Measurements from ENCODE around the gene PRPS1. TPM values are rescaled to one million over a fixed set of nuclear protein-coding genes. Genes with fewer than 3 reads are reported as not detected.
A peak's percentile ranks its signal among the peaks of the same experiment; 100 is the strongest.

PRPS1 gene
- total RNA-seq, 1 experiment from 2014 or later, result 126 TPM

DNA sequence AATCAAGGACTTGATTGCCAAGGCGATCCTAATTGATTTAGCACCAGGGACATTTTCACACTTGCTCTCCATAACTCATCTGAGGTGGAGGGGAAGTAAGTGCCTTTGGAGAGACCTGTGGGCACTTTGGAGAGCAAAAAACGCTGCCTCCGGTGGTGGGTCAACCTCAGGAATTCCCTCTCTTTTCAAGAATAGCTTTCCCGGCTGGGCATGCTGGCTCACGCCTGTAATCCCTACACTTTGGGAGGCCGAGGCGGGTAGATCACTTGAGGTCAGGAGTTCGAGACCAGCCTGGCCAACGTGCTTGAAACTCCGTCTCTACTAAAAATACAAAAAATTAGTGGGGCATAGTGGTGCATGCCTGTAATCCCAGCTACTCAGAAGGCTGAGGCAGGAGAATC is 49.2 kb downstream of the PRPS1 start:
- H3K9me3 Mint-ChIP-seq, result no peaks in the 10 kb centered on the region
- TF ChIP-seq GABPB1 (CRISPR knock-in tag; IDR thresholded peaks at IDR 0.05) (no peak), ETV6 (CRISPR knock-in tag; IDR thresholded peaks at IDR 0.05) (no peak)
- TF ChIP-seq, protein P1, sequence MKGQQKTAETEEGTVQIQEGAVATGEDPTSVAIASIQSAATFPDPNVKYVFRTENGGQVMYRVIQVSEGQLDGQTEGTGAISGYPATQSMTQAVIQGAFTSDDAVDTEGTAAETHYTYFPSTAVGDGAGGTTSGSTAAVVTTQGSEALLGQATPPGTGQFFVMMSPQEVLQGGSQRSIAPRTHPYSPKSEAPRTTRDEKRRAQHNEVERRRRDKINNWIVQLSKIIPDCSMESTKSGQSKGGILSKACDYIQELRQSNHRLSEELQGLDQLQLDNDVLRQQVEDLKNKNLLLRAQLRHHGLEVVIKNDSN (CRISPR knock-in tag; IDR thresholded peaks at IDR 0.05), result no peak
- H3K27me3 Mint-ChIP-seq (ENCODE audit: low read depth), result peaks cover 5% of the 10 kb centered on the region; the same call in 1 of the 2 replicates
- H3K4me1 Mint-ChIP-seq, result peaks cover 30% of the 10 kb centered on the region
- ChIA-PET CTCF (interaction anchor here (1.4 to 3.7 kb wide), 6 partner anchors 8 to 99 kb away, joined by 3 to 30 read pairs (median 6); partner anchors contain the start of genes NCBP2L and TSC22D3), POLR2A (interaction anchor here (3.5 kb wide), 1 partner anchor 39 kb away, joined by 11 read pairs; no protein-coding TSS in a partner anchor)
- no peaks in the 10 kb centered on the region for H3K36me3 Mint-ChIP-seq
- no peak overlapping the region for H3K4me3 Mint-ChIP-seq
- ATAC-seq (no peak; the same call in 1 of the 2 replicates), DNase-seq (ENCODE audit: low spot score) (no peak)
- no peak overlapping the region for H3K27ac Mint-ChIP-seq

DNA sequence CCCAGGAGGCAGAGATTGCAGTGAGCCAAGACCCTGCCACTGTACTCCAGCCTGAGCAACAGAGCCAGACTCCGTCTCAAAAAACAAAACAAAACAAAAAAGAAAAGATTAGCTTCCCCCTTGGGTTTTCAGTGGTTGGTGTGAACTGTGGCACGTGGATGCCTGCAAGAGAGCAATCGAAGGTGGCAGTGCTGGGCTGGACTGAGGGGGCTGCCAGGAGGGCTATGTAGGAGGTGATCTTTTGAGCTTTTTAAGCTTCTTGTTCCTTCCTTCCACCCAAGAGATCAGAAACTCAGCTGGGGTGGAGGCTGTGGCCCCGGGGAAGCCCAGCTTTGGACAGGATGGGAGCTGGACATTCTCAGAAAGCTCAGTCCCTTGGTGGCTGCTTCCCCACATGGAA is 49.6 kb downstream of the PRPS1 start:
- TF ChIP-seq NFYB (CRISPR knock-in tag; conservative IDR thresholded peaks at IDR 0.05; ENCODE audit: low read depth) (no peak), CREM (CRISPR knock-in tag; IDR thresholded peaks at IDR 0.05) (no peak), TP53 (CRISPR knock-in tag; IDR thresholded peaks at IDR 0.05) (no peak), ESRRA (CRISPR knock-in tag; IDR thresholded peaks at IDR 0.05; ENCODE audit: borderline replicate concordance) (no peak), CBFB (CRISPR knock-in tag; IDR thresholded peaks at IDR 0.05; ENCODE audit: low read depth) (no peak), SP1 (CRISPR knock-in tag; conservative IDR thresholded peaks at IDR 0.05) (no peak)
- TF ChIP-seq, protein P1 (CRISPR knock-in tag; IDR thresholded peaks at IDR 0.05), result no peak
- TF ChIP-seq, protein P2, sequence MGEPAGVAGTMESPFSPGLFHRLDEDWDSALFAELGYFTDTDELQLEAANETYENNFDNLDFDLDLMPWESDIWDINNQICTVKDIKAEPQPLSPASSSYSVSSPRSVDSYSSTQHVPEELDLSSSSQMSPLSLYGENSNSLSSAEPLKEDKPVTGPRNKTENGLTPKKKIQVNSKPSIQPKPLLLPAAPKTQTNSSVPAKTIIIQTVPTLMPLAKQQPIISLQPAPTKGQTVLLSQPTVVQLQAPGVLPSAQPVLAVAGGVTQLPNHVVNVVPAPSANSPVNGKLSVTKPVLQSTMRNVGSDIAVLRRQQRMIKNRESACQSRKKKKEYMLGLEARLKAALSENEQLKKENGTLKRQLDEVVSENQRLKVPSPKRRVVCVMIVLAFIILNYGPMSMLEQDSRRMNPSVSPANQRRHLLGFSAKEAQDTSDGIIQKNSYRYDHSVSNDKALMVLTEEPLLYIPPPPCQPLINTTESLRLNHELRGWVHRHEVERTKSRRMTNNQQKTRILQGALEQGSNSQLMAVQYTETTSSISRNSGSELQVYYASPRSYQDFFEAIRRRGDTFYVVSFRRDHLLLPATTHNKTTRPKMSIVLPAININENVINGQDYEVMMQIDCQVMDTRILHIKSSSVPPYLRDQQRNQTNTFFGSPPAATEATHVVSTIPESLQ (CRISPR knock-in tag; IDR thresholded peaks at IDR 0.05), result no peak
- TF ChIP-seq, protein P3, sequence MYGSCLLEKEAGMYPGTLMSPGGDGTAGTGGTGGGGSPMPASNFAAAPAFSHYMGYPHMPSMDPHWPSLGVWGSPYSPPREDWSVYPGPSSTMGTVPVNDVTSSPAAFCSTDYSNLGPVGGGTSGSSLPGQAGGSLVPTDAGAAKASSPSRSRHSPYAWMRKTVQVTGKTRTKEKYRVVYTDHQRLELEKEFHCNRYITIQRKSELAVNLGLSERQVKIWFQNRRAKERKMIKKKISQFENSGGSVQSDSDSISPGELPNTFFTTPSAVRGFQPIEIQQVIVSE (CRISPR knock-in tag; IDR thresholded peaks at IDR 0.05; ENCODE audit: borderline replicate concordance), result no peak
- ChIA-PET POLR2A (interaction anchor here (3.5 kb wide), 1 partner anchor 38 kb away, joined by 11 read pairs; no protein-coding TSS in a partner anchor), CTCF (interaction anchor here (1.4 to 3.7 kb wide), 6 partner anchors 9 to 98 kb away, joined by 3 to 30 read pairs (median 6); partner anchors contain the start of genes NCBP2L and TSC22D3)
- peaks cover 5% of the 10 kb centered on the region; the same call in 1 of the 2 replicates for H3K27me3 Mint-ChIP-seq (ENCODE audit: low read depth)
- DNase-seq (ENCODE audit: low spot score) (no peak), ATAC-seq (no peak)
- H3K4me3 Mint-ChIP-seq, result no peak overlapping the region
- H3K36me3 Mint-ChIP-seq, result no peaks in the 10 kb centered on the region
- H3K9me3 Mint-ChIP-seq, result no peaks in the 10 kb centered on the region
- H3K4me1 Mint-ChIP-seq, result peaks cover 30% of the 10 kb centered on the region
- no peak overlapping the region for H3K27ac Mint-ChIP-seq

DNA sequence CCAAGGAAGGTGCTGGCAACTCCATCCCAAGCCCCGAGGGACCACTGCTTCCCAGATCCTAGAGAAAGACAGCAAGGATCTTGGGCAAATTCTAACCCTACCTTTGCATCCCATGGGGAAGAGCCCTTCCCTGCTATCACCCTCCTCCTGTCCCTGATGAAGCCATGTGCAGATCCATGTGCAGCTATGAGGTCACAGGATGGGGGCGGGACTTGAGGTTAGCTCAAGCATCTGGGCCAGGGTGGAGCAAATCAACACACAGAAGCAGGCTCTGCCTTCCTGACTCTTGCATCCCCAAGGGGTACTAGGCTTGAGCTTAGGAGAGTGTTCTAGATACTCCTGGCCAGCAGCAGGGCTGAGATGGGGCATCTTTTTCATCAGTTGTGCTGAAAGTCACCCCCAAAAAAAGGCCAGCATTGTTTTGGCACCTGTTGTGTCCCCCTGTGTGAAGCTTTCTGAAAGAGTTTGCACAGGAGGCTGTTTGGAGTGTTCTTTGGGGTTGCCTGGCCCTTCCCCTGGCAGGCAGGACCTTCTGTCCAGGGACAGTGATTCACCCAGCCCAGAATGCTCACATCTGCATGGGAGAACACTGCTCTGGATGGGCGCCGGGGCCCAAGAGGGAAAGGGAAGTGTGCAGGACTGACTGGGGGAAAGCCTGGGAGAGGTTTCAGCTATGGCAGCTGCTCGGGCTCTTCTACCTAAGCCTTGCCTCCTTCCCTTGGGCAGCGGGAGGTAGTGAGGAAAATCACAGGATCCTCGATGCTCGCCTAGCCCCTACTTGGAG is 50.8 kb downstream of the PRPS1 start:
- DNase-seq (ENCODE audit: low spot score), result no peak
- peaks cover 5% of the 10 kb centered on the region; the same call in 1 of the 2 replicates for H3K27me3 Mint-ChIP-seq (ENCODE audit: low read depth)
- H3K4me1 Mint-ChIP-seq, result peaks cover 23% of the 10 kb centered on the region
- ATAC-seq, result peak; percentile 21; the same call in 1 of the 2 replicates
- ChIA-PET CTCF (interaction anchor here (1.4 to 3.7 kb wide), 4 partner anchors 10 to 97 kb away, joined by 4 to 30 read pairs (median 8); partner anchors contain the start of genes NCBP2L and TSC22D3), POLR2A (no interaction called here)
- no peak overlapping the region for H3K4me3 Mint-ChIP-seq
- peaks cover under 1% of the 10 kb centered on the region; the same call in 1 of the 2 replicates for H3K9me3 Mint-ChIP-seq
- no peak overlapping the region for H3K27ac Mint-ChIP-seq
- no peaks in the 10 kb centered on the region for H3K36me3 Mint-ChIP-seq
- TF ChIP-seq SMAD3 (CRISPR knock-in tag; IDR thresholded peaks at IDR 0.05; ENCODE audit: borderline replicate concordance) (no peak), FOXJ3 (CRISPR knock-in tag; IDR thresholded peaks at IDR 0.05; ENCODE audit: borderline replicate concordance) (no peak), ZNF671 (CRISPR knock-in tag; IDR thresholded peaks at IDR 0.05) (no peak), MXD4 (CRISPR knock-in tag; IDR thresholded peaks at IDR 0.05; ENCODE audit: borderline replicate concordance) (no peak), CREB1 (CRISPR knock-in tag; IDR thresholded peaks at IDR 0.05) (no peak), JAZF1 (CRISPR knock-in tag; IDR thresholded peaks at IDR 0.05) (no peak), ZNF263 (CRISPR knock-in tag; IDR thresholded peaks at IDR 0.05; ENCODE audit: low read depth) (no peak)
- TF ChIP-seq, protein P4, sequence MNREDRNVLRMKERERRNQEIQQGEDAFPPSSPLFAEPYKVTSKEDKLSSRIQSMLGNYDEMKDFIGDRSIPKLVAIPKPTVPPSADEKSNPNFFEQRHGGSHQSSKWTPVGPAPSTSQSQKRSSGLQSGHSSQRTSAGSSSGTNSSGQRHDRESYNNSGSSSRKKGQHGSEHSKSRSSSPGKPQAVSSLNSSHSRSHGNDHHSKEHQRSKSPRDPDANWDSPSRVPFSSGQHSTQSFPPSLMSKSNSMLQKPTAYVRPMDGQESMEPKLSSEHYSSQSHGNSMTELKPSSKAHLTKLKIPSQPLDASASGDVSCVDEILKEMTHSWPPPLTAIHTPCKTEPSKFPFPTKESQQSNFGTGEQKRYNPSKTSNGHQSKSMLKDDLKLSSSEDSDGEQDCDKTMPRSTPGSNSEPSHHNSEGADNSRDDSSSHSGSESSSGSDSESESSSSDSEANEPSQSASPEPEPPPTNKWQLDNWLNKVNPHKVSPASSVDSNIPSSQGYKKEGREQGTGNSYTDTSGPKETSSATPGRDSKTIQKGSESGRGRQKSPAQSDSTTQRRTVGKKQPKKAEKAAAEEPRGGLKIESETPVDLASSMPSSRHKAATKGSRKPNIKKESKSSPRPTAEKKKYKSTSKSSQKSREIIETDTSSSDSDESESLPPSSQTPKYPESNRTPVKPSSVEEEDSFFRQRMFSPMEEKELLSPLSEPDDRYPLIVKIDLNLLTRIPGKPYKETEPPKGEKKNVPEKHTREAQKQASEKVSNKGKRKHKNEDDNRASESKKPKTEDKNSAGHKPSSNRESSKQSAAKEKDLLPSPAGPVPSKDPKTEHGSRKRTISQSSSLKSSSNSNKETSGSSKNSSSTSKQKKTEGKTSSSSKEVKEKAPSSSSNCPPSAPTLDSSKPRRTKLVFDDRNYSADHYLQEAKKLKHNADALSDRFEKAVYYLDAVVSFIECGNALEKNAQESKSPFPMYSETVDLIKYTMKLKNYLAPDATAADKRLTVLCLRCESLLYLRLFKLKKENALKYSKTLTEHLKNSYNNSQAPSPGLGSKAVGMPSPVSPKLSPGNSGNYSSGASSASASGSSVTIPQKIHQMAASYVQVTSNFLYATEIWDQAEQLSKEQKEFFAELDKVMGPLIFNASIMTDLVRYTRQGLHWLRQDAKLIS (CRISPR knock-in tag; IDR thresholded peaks at IDR 0.05; ENCODE audit: borderline replicate concordance), result no peak
- TF ChIP-seq, protein P3 (CRISPR knock-in tag; IDR thresholded peaks at IDR 0.05; ENCODE audit: borderline replicate concordance), result no peak
- TF ChIP-seq, protein P5, sequence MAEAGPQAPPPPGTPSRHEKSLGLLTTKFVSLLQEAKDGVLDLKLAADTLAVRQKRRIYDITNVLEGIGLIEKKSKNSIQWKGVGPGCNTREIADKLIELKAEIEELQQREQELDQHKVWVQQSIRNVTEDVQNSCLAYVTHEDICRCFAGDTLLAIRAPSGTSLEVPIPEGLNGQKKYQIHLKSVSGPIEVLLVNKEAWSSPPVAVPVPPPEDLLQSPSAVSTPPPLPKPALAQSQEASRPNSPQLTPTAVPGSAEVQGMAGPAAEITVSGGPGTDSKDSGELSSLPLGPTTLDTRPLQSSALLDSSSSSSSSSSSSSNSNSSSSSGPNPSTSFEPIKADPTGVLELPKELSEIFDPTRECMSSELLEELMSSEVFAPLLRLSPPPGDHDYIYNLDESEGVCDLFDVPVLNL (CRISPR knock-in tag; IDR thresholded peaks at IDR 0.05; ENCODE audit: borderline replicate concordance, low read depth), result no peak
